GM12874 (cell line): Measurements from ENCODE around the gene ZMYND11.

Source experiments
- CTCF ChIP-seq: IDR thresholded peaks from 2 replicates; pipeline ENCODE4 v1.5.1; 2011; ENCODE audit warnings: low read depth, mild to moderate bottlenecking, control low read depth, low read length, moderate library complexity; ENCODE audit not compliant: insufficient read depth

ZMYND11 gene

GRCh38 chr10:154348-154747, 19.1 kb downstream of the ZMYND11 start:
- TF ChIP-seq CTCF, result no peak

- TF ChIP-seq CTCF, result no peak
Measured at GRCh38 chr10:167383-167782, 32.1 kb downstream of the ZMYND11 start.

GRCh38 chr10:173741-174140, 38.5 kb downstream of the ZMYND11 start:
- no peak for TF ChIP-seq CTCF

DNA sequence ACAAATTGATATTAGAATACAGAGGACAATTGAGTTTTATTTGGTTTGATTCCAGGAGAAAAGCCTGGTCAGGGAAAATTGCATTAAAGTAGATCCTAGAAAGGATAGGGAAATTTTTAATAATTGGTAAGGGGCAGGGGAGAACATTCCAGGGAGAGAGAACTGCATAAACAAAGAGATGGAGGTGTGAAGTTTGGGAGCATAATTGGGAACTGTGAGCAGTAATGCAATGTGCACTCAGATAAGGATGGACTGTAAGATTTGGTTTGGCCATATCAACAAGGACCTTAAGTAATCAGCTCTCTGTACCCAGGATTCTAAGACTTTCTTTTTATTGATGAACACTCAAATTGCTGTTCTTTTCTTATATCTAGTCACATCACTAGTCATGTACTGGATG, 41.4 kb downstream of the ZMYND11 start:
- no peak for TF ChIP-seq CTCF

GRCh38 chr10:178208-178607, 43.0 kb downstream of the ZMYND11 start:
- TF ChIP-seq CTCF, result no peak

- TF ChIP-seq CTCF, result no peak
Measured at GRCh38 chr10:178723-179122, 43.5 kb downstream of the ZMYND11 start.

- TF ChIP-seq CTCF, result no peak
Measured at GRCh38 chr10:182441-183201, 47.4 kb downstream of the ZMYND11 start.
